ENCODE data around the gene PDE1C.

PDE1C gene

GRCh38 chr7:31705377-31705776, 364.8 kb downstream of the PDE1C start:
- Histone ChIP-seq H2BK120ac (ENCODE audit: insufficient read depth, low read length, poor library complexity) (no peak overlapping the region), H3K14ac (ENCODE audit: low read length) (no peak overlapping the region), H2BK5ac (ENCODE audit: low read depth, low read length, poor library complexity) (no peak overlapping the region), H3K4me3 (ENCODE audit: low read depth, low read length) (no peak overlapping the region), H3K79me2 (ENCODE audit: control insufficient read depth, insufficient read depth, low read length, poor library complexity) (no peaks in the 10 kb centered on the region), H3K27ac (ENCODE audit: low read depth, low read length) (no peak overlapping the region), H4K91ac (ENCODE audit: low read depth, low read length) (no peak overlapping the region), H3K18ac (ENCODE audit: low read length) (no peak overlapping the region), H3K4me1 (ENCODE audit: control insufficient read depth in 1 of 2, insufficient read depth in 2 of 2, low read length in 2 of 2) (no peaks in the 10 kb centered on the region), H4K8ac (ENCODE audit: low read depth, low read length) (no peak overlapping the region), H2BK12ac (ENCODE audit: low read length) (no peak overlapping the region), H3K23ac (ENCODE audit: low read length) (no peak overlapping the region), H2AK5ac (ENCODE audit: low read length) (no peak overlapping the region), H2AFZ (ENCODE audit: insufficient read depth, low read length, poor library complexity) (no peak overlapping the region), H3K36me3 (ENCODE audit: control insufficient read depth in 1 of 2, insufficient read depth in 2 of 2, low read length in 2 of 2) (no peaks in the 10 kb centered on the region), H3K9me3 (ENCODE audit: insufficient read depth, low read depth, low read length) (no peaks in the 10 kb centered on the region), H4K12ac (ENCODE audit: low read depth, low read length) (no peak overlapping the region), H3K27me3 (ENCODE audit: insufficient read depth, low read length) (no peaks in the 10 kb centered on the region), H3K9ac (ENCODE audit: low read length) (no peak overlapping the region), H3K4me2 (ENCODE audit: low read length) (no peak overlapping the region), H3K4ac (ENCODE audit: low read depth, low read length) (no peak overlapping the region), H3K79me1 (ENCODE audit: low read length) (no peaks in the 10 kb centered on the region)
- no peak for DNase-seq
- WGBS (ENCODE audit: extremely low coverage, insufficient coverage, insufficient read length) = no CpG with 5 or more reads among the region's 3 CpGs

- no CpG with 5 or more reads among the region's 3 CpGs for WGBS (ENCODE audit: extremely low coverage, insufficient coverage, insufficient read length)
- no peak overlapping the region for H3K9ac ChIP-seq (ENCODE audit: low read length)
- no peak overlapping the region for H4K8ac ChIP-seq (ENCODE audit: low read depth, low read length)
Measured at GRCh38 chr7:31702354-31702753, 367.9 kb downstream of the PDE1C start.

More at GRCh38 chr7:31702354-31702753, 367.9 kb downstream of the PDE1C start:
- H4K91ac ChIP-seq (ENCODE audit: low read depth, low read length) = no peak overlapping the region
- H2BK120ac ChIP-seq (ENCODE audit: insufficient read depth, low read length, poor library complexity) = no peak overlapping the region
- no peak overlapping the region for H3K4me2 ChIP-seq (ENCODE audit: low read length)
- no peak overlapping the region for H3K23ac ChIP-seq (ENCODE audit: low read length)
- H2AK5ac ChIP-seq (ENCODE audit: low read length) = no peak overlapping the region
- no peaks in the 10 kb centered on the region for H3K9me3 ChIP-seq (ENCODE audit: insufficient read depth, low read depth, low read length)
- no peak overlapping the region for H3K18ac ChIP-seq (ENCODE audit: low read length)
- H3K79me2 ChIP-seq (ENCODE audit: control insufficient read depth, insufficient read depth, low read length, poor library complexity) = no peaks in the 10 kb centered on the region
- H3K27me3 ChIP-seq (ENCODE audit: insufficient read depth, low read length) = no peaks in the 10 kb centered on the region
- no peaks in the 10 kb centered on the region for H3K36me3 ChIP-seq (ENCODE audit: control insufficient read depth in 1 of 2, insufficient read depth in 2 of 2, low read length in 2 of 2)
- no peak for DNase-seq
- H3K4me3 ChIP-seq (ENCODE audit: low read depth, low read length) = no peak overlapping the region
- no peaks in the 10 kb centered on the region for H3K4me1 ChIP-seq (ENCODE audit: control insufficient read depth in 1 of 2, insufficient read depth in 2 of 2, low read length in 2 of 2)
- no peak overlapping the region for H3K14ac ChIP-seq (ENCODE audit: low read length)
- H3K79me1 ChIP-seq (ENCODE audit: low read length) = no peaks in the 10 kb centered on the region
- H3K4ac ChIP-seq (ENCODE audit: low read depth, low read length) = no peak overlapping the region
- no peak overlapping the region for H2BK5ac ChIP-seq (ENCODE audit: low read depth, low read length, poor library complexity)
- H3K27ac ChIP-seq (ENCODE audit: low read depth, low read length) = no peak overlapping the region
- no peak overlapping the region for H2BK12ac ChIP-seq (ENCODE audit: low read length)
- no peak overlapping the region for H2AFZ ChIP-seq (ENCODE audit: insufficient read depth, low read length, poor library complexity)
- H4K12ac ChIP-seq (ENCODE audit: low read depth, low read length) = no peak overlapping the region
